GM21825 (cell line): Measurements from ENCODE around the gene ANKHD1.

Experiments
- ATAC-seq: cut with Tn5 transposase; IDR thresholded peaks from one replicate; pipeline ENCODE4 v1.9.1; 2021; ENCODE audit warnings: mild to moderate bottlenecking, moderate library complexity; ENCODE audit not compliant: unreplicated experiment

Gene ANKHD1

GRCh38 chr5:140544986-140545385 is 143.4 kb downstream of the ANKHD1 start:
- no peak for ATAC-seq

GRCh38 chr5:140545606-140546005 is 144.0 kb downstream of the ANKHD1 start:
- ATAC-seq: no peak

DNA sequence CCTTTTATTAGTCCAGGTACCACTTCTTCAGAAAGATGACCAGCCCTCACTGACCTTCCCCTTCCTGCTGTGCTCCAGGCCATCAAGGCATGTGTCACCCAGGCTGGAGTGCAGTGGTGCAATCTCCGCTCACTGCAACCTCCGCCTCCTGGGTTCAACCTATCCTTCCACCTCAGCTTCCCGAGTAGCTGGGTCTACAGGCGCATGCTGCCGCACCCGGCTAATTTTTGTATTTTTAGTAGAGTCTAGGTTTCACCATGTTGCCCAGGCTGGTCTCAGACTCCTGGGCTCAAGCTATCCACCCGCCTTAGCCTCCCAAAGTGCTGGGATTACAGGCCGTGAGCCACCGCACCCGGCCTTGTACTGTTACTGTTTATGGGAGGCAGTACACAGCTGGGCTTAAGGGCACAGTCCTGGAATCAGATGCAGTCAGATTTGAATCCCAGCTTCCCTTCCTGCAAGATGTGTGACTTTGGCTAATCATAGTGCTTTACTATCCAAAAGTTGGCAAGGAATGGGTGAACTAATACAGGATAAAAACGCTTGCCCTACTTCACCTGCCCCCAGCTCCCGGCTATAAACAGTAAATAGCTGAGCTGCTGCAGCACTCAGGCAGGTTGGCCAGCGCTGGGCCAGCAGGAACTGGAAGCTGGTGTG is 145.3 kb downstream of the ANKHD1 start:
- no peak for ATAC-seq

DNA sequence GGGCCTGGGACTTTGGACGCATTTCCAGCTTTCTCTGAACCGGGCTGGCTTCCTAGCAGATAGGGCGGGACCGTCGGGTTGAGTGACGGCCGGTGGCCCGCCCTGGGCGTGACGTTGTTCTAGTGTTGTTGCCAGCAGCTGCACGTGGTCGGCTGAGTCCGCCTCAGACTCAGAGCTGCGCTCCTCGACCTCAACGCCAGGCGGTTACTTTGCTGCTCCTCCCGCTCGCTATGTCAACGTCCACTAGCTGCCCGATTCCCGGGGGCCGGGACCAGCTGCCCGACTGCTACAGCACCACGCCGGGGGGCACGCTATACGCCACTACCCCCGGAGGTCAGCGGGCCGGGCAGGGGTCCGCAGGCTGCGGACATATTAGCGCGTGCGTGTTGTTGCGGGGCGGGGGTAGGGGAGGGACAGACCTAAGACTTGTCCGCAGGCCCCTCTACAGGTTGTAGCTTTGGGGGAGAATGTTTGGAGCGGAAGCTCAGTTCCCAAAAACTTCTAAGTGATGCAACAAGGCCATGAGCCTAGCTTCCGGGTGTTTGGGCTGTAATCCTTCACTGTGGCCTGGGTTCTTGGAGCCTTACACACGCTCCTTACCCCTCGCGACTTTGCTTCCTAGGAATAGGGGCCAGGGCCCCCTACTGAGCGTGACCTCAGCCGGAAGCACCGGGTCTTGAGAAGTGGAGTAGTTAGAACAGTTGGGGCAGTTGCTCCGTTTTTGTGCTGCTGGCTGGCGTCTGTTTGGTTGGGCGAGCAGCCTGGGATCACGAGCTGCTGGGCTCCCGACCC is 146.1 kb downstream of the ANKHD1 start, which contains the start of gene EIF4EBP3:
EIF4EBP3 (plus strand) TSS at position 155 of the 792 bp plus-strand sequence; CDS start at position 231, 76 bp downstream.
- ATAC-seq: peak; percentile 97

- ATAC-seq: peak; percentile 6
Observed at GRCh38 chr5:140548300-140548688, 146.7 kb downstream of the ANKHD1 start.

DNA sequence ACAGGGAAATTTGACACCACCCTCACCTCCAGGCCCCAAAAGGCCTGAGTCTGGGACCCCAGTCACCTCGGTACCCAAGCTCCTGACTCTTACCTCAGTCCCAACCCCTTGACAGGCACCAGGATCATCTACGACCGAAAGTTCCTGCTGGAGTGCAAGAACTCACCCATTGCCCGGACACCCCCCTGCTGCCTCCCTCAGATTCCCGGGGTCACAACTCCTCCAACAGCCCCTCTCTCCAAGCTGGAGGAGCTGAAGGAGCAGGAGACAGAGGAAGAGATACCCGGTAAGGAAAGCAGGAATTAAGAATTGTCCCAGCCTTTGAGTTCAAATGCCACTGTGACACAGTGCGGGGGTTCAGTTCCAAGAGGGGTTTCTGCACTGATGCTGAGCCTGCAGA is 147.2 kb downstream of the ANKHD1 start:
- ATAC-seq: no peak

DNA sequence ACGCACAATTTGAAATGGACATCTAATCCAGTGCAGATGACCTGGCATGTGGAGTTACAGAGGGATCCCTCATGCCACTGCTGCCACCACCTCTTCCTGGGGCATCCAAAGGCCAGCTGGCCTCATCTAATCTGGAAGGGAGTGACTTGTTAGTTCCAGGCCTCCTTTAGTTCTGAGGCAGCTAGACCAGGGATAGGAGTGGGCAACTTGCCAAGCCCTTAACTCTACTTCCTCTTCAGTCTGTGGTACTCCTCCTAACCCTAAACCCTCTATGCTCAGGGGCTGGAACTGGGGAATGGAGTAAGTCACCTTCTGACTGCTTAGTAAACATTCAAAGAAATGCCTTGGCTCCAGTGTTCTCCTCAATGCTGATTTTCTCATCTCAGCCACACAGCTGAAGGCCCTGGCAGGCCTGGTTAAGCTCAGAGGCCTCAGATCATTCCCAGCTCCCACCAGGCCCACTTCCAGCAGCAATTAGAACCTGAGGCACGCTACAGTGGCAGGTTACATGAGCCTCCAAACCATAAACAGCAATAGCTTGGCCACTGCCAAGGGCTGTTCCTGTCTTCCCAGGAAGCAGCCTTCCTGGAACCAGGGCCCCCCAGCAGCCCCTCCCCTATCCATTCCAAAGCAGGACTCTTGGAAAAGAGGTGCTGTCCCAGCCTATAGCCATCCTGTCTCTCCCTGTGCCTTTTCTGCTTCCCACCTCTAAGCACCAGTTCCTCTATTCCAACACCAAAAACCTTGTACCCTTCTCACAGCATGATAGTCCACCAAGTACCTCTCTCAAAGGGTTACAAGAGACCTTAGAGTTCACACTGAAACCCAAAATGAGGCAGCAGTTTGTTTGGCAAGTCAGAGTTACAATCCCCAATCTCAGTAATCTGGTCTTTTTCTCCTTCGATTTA is 147.9 kb downstream of the ANKHD1 start:
- no peak for ATAC-seq

DNA sequence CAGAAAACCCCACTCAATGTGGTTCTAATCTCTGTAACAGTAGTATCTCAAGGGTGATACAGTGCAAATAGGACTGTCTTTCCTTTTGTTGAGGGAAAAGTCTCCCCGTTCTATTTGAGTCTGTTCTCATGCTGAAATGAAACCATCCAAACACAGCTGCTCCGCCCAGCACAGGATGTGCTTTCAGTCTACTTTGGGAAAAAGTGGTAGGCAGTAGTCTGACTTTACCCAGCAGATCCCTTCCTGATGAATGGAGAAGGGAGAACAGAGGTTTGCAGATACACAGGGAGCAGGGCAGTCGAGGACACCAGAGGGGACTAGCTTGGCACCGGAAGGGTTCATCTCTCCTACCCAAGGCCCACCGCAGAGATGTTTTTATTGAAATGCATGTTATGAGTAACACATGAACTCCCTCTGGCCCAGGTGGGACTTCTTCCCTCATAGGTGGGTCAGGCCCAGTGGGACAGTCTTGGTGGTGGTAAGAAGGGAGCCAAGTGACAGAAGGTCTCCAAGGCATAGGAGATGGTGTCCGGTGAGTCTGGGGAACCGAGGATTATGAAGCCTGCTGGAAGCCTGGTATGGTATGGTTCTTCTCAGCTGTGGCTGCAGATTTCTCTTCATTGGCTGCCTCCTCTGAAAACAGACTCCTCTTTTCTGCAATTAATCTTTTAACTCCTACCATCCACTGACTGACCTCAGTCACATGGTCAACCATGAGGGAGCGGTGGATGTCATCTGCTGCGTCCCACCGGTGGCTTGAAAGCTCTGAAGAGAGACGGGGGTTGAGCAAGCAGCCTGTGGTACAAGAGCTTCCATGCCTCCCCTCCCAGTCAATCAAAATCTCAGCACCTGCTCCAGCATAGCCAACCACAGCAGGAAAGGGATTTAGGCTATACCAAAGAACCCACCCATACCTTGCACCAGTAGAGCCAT is 148.8 kb downstream of the ANKHD1 start:
- no peak for ATAC-seq

DNA sequence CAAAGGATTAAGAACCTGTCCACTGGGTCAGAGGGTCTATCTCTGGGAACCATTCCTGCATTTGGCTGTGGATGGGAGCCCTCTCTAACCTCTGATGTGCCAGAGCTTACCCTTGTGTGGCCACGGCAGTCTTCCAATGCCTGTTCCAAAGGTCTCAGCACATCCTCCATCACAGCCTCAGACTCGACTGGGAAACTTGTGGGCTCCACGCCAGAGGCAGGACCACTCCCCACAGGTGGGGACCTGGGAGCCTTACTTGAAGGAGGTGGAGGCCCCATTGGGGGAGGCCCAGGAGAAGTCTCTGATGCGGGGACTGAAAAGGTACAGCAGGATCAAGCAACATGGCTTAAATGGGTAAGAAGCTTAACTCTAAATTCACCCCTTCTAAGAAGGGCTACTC is 150.2 kb downstream of the ANKHD1 start:
- no peak for ATAC-seq

GRCh38 chr5:140553657-140554056 is 152.0 kb downstream of the ANKHD1 start:
- ATAC-seq: no peak

GRCh38 chr5:140554454-140554853 is 152.8 kb downstream of the ANKHD1 start:
- ATAC-seq: no peak

GRCh38 chr5:140555747-140556312 is 154.2 kb downstream of the ANKHD1 start:
- no peak for ATAC-seq

GRCh38 chr5:140556438-140556837 is 154.8 kb downstream of the ANKHD1 start:
- ATAC-seq: no peak

- ATAC-seq: peak; percentile 92
Observed at GRCh38 chr5:140557136-140557805, 155.6 kb downstream of the ANKHD1 start, which contains the start of gene SRA1. Gene SRA1, minus strand, starts transcription at chr5:140557473. Its CDS starts 21 bp downstream, at chr5:140557452.

DNA sequence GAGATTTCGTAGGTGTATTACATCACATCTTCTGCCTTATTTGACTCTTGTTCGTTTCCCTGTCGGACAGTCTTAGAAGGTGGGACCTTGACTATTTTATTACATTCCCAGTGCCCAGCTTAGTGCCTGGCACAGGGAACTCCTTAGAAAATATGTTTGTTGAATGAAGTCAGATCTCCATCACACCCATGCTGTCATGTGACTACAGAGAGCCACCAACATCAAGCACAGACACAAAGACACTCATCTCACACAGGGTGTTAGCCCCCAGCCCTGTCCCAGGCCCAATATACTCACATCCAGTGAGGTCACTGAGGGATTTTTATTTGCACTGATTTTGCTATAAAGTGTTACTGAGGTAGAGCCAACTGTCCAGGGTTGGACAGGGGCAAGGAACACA is 156.3 kb downstream of the ANKHD1 start:
- no peak for ATAC-seq

DNA sequence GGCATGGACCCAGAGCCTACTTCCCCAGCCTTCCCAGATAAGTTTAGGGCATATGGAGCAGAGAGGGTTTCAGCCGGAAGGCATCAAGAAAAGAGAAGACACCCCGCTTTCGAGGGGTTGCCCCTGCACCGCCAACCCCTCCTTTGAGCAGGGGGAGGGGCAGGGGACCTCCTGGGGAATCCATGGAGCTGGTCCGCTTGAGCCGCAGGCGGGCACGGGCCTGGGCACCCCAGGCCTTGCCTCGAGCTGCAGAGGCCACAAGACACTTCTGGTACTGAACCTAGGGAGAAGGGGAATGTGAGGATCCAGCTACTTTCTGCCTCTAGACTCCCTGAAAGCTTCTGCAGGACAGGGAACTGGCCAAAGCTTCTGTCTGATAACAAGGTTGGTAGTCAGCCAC is 156.9 kb downstream of the ANKHD1 start:
- ATAC-seq: no peak

DNA sequence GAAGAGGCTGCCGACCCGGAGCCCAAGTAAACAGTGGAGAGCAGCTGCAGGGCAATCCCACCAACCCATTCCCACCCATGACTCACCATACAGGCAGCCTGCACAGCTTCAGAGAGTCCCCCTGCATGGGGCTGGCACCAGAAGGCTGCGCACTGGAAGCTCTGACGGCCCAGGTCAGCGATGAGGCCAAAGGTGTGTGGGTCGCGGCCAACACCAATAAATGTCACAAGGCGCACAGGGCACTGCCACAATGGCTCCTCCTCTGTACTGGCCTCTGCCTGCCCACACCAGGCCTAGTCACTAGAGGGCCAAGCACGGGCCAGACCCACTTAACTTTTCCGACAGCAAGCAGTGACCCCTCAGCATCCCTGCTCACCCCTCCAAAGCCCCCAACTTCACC is 158.6 kb downstream of the ANKHD1 start:
- ATAC-seq: no peak

DNA sequence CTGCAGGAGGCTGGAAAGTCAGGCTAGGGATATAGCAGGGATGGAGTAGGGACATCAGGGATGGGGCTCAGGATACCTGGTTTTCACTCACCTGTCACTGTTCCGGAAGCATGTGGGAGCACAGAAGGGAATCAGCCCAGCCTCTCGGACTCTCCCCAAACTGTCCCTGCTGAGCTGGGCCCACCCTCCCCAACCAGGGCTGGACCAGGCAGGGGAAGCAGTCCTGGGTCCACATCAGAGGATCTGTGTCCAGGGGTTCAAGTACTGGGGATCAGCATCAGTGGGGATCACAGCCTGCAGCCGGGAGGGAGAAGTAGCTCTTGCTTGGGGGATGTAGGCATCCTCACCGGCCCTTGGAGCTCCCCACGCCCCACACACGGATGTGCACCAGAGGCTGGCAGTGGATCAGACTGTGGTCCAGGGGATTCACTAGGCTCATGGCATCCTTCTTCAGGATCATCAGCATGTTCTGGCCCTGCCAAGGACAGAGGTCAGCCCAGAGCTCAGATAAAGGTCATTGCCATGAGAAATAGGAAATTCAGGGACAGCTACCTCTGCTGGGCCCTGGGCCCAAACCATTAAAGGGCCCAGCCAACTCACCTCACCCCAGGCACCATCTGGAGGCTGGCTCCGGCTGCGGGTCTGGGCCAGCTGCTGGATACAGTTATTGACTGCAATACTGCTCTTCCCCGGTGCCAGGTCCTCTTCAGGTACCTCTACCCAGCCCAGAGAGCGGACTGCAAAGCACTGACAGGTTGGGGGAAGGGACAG is 160.3 kb downstream of the ANKHD1 start:
- ATAC-seq: no peak
